GM21528 (cell line): ENCODE data around the gene CELF6.
"Not testable (repeated sequence)": the region's sequence is repeated elsewhere in the genome, so short reads cannot be mapped to it uniquely, and the experiment has no call there.

Source experiments
- ATAC-seq: cut with Tn5 transposase; IDR thresholded peaks from one replicate; pipeline ENCODE4 v1.9.1; 2021; ENCODE audit warnings: mild to moderate bottlenecking, moderate library complexity; ENCODE audit not compliant: unreplicated experiment, low FRiP score

Gene CELF6

GRCh38 chr15:72318408-72318942, 1.5 kb downstream of the CELF6 start:
- no peak for ATAC-seq

- ATAC-seq, result no peak
Measured at GRCh38 chr15:72315706-72316370, 4.1 kb downstream of the CELF6 start.

- no peak for ATAC-seq
Measured at GRCh38 chr15:72313881-72314280, 6.1 kb downstream of the CELF6 start.

- no peak for ATAC-seq
Measured at GRCh38 chr15:72313448-72313840, 6.5 kb downstream of the CELF6 start.

GRCh38 chr15:72312605-72313447, 7.1 kb downstream of the CELF6 start:
- ATAC-seq, result no peak

- no peak for ATAC-seq
Measured at GRCh38 chr15:72307026-72307425, 12.9 kb downstream of the CELF6 start.

- ATAC-seq, result no peak
Measured at GRCh38 chr15:72306211-72306785, 13.7 kb downstream of the CELF6 start.

GRCh38 chr15:72304596-72304995, 15.4 kb downstream of the CELF6 start:
- ATAC-seq, result no peak

- no peak for ATAC-seq
Measured at GRCh38 chr15:72302955-72303354, 17.0 kb downstream of the CELF6 start.

GRCh38 chr15:72289597-72290325, 30.2 kb downstream of the CELF6 start:
- no peak for ATAC-seq

GRCh38 chr15:72288796-72289596, 31.0 kb downstream of the CELF6 start:
- no peak for ATAC-seq

GRCh38 chr15:72285927-72286516, 33.9 kb downstream of the CELF6 start:
- no peak for ATAC-seq

GRCh38 chr15:72285402-72285801, 34.6 kb downstream of the CELF6 start:
- ATAC-seq, result no peak

GRCh38 chr15:72284781-72285180, 35.2 kb downstream of the CELF6 start:
- ATAC-seq, result no peak

GRCh38 chr15:72281713-72282112, 38.2 kb downstream of the CELF6 start:
- no peak for ATAC-seq

GRCh38 chr15:72280751-72281150, 39.2 kb downstream of the CELF6 start:
- ATAC-seq, result no peak

GRCh38 chr15:72278737-72279136, 41.2 kb downstream of the CELF6 start:
- no peak for ATAC-seq

- ATAC-seq, result no peak
Measured at GRCh38 chr15:72276326-72276700, 43.6 kb downstream of the CELF6 start.

GRCh38 chr15:72275635-72276325, 44.2 kb downstream of the CELF6 start:
- ATAC-seq, result not testable (repeated sequence)
